HG03139 (cell line): Measurements from ENCODE around the gene BRMS1.

Experiments used
- ATAC-seq: cut with Tn5 transposase; IDR thresholded peaks from one replicate; pipeline ENCODE4 v1.9.1; 2021; ENCODE audit not compliant: unreplicated experiment

The BRMS1 gene

GRCh38 chr11:66338276-66339161, 6.4 kb downstream of the BRMS1 start:
- no peak for ATAC-seq

- ATAC-seq = no peak
Observed at GRCh38 chr11:66337103-66337899, 7.6 kb downstream of the BRMS1 start.

GRCh38 chr11:66336234-66337102, 8.4 kb downstream of the BRMS1 start, which contains the start of gene RIN1:
Gene RIN1, minus strand, starts transcription at chr11:66336434. Its CDS starts 32 bp downstream, at chr11:66336402.
- no peak for ATAC-seq

DNA sequence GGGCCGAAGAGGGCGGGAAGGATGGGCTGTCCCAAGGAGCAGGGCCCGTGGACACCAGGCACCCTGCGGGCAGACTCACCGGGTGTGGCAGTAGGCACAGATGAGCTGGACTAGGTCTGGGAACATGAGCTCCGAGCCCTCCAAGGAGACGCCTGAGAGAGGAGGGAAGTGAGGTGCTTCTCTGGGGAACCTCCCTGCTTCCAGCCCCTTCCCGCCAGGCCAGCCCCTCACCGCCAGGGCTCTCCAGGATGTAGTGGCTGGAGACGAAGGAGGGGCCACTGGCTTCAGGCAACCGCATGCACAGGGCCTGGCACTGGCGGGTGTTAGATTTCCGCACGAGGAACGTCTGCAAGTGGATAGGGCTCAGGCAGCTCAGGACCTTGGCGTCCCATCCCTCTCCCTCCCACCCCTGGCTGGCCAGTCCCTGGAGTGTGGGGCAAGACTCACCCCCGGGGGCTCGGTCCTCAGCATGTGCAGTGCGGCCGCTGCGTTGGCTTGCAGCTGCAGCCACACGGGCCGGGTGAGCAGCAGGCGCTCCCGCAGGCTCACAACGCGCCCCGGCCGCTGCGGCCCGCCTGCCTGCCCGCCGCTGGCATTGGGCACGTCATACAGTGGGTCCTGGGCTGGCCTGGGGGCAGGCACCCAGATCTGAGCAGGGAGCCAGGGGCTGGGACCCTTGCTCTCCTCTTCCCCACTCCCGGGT, 9.2 kb downstream of the BRMS1 start:
- no peak for ATAC-seq

DNA sequence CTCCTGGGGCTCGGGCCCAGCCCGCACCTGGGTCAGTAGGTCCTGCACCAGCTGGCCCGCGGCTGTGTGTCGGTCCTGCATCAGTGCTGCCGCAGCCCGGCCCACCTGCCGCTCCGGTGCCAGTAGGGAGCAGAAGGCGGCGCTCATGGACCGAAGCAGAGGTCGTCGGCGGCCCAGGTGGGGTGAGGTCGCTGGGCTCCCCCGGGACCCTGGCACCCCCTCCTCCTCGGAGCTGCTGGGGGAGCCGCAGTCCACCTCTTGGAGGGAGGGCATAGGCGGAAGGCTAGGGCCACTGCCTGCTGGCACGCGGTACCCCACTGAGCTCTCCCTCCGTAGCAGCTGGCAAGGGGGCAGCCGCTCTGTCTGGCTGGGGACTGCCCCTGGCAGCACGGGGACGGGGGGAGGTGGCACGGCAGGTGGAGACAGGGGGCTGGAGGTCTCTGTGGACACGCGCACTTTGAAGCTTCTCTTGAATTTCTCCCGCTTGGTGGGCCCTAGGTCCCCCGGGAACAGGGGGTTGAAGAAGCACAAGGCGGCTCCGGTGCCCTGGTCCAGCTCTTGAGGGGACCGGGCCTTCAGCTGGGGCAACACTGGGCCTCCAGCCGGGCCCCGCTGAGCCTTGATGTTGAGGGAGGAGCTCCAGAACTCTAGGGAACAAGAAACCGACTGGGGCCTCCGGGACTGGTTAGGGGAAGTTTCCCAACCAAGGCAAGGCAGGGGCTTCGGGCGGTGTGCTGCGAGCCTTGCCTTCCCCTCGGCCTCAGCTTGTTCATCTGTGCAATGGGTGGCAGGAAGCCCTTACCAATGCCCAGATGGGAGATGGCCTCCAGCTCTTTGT, 10.1 kb downstream of the BRMS1 start:
- no peak for ATAC-seq

GRCh38 chr11:66333896-66334604, 10.9 kb downstream of the BRMS1 start:
- ATAC-seq = no peak

- ATAC-seq = no peak
Observed at GRCh38 chr11:66333220-66333877, 11.6 kb downstream of the BRMS1 start.

- ATAC-seq = no peak
Observed at GRCh38 chr11:66332371-66333219, 12.3 kb downstream of the BRMS1 start.

- no peak for ATAC-seq
Observed at GRCh38 chr11:66331542-66332370, 13.1 kb downstream of the BRMS1 start.

DNA sequence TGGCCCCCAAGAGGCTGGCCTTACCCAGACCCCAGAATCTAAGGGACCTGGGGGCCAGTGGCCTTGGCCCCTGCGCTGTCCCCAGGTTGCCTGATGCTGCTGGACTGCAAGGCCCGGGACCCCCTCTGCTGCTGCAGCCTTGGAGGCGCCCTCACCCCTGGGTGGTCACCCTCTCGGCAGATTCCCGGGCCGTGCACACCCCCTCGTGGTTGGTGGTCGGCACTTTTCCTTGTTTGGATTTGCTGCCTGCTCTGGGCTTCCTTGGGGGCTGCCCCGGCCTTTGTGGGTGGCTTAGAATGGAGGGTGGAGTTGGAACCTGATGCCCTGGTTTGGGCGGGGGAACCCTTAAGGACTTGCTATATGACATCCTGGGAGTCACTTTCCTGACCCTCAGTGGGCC, 14.0 kb downstream of the BRMS1 start:
- ATAC-seq = no peak

- ATAC-seq = no peak
Observed at GRCh38 chr11:66329165-66329673, 15.7 kb downstream of the BRMS1 start.

DNA sequence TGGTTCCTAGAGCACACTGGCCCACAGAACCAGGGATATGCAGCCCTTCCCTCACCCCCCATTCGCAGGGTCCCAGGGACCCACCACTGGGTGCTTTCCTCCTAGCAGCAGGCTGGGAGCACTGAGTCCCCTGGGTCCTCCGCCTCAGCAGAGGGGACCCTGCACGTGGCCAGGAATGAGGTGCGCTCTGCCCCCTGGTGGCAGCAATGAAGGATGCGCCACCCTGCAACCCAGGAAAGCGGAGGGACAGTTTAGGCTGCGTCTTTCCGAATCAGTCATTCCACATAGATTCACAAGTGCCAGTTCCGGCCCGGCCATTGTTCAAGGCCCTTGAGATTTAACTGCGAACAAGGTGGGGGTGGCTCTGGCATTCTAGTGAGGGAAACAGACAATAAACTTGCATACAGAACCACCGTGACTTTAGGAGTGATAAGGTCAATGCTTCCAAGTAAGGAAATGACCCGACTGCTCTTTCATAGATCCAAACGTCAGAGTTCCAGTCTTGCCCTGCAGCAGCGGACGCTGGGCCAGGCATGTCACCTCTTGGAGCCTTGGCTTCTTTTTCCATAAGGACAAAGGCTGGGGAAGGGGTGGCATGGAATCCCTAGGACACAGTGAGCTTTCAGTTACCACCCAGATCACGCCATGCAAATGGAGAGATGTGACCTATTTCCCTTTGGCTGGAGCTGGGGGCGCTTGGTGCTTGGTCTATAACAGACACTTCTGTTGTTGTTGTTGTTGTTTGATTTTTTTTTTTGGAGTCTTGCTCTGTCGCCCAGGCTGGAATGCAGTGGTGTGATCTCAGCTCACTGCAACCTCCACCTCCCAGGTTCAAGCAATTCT, 16.4 kb downstream of the BRMS1 start:
- no peak for ATAC-seq

- ATAC-seq = no peak
Observed at GRCh38 chr11:66328031-66328301, 16.9 kb downstream of the BRMS1 start.

DNA sequence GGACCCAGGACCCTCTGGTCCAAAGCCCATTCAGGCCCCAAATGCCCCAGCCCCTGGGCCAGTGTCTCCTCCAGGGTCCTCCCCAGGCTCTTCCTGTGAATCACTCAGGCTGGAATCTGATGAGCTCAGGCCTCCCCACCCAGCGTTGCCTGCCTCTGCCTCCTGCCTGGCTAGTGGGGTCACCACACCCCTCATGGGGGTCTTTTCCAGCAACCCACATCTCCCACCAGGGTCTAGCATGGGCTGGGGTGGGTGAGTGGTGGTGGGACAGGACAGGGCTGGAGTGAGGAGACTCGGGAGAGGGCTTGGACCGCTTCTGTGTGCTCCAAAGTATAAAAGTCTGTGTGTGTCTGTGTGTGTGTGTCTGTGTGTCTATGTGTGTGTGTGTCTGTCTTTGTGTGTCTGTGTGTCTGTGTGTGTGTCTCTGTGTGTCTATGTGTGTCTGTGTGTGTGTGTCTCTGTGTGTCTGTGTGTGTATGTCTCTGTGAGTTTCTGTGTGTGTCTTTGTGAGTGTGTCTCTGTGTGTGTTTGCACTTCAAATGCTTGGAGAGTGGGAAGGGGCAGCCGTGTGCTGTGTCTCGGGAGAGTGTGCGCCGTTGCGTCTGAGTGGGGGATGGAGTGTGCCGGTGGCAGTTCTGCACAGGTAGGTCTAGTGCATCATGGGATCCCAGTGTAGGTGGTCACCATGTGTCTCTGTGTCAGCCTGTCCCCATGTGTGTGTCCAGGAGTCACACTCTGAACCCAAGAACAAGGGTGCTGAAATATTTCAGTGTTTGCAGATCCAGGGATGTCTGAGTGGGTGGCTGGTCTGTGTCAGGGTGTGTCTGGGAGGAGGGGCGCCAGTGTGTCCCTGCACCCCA, 17.5 kb downstream of the BRMS1 start:
- ATAC-seq = no peak
